DND-41 (cell line): ENCODE data around the gene POLK.
"Not testable (repeated sequence)": the region's sequence is repeated elsewhere in the genome, so short reads cannot be mapped to it uniquely, and the experiment has no call there.

Source experiments
- ATAC-seq: fragments of 200-7000 bp; cut with Tn5 transposase; 3 replicates; pipeline ENCODE4 v1.9.1; 2021; ENCODE audit warnings: low read depth; ENCODE audit not compliant: insufficient read depth
- DNase-seq: peaks from one replicate; pipeline ENCODE4 v3.0.0-alpha.2; 2020
- H2AFZ ChIP-seq: 2 replicates; pipeline ENCODE4 v1.6.0; 2012; ENCODE audit warnings: low read depth, low read length
- H3K27ac ChIP-seq: 2 replicates; pipeline ENCODE4 v1.5.1; 2012; ENCODE audit warnings: low read length, inconsistent platforms
- H3K27me3 ChIP-seq: fragments of 200-600 bp; sonication (generic); 2 replicates; pipeline ENCODE4 v1.6.0; 2012; ENCODE audit warnings: low read length, mild to moderate bottlenecking, inconsistent platforms; ENCODE audit not compliant: insufficient read depth, poor library complexity
- H3K36me3 ChIP-seq: 2 replicates; pipeline ENCODE4 v1.5.1; 2012; ENCODE audit warnings: low read length, inconsistent platforms; ENCODE audit not compliant: insufficient read depth
- H3K4me1 ChIP-seq: 2 replicates; pipeline ENCODE4 v1.5.1; 2012; ENCODE audit warnings: mild to moderate bottlenecking, low read length; ENCODE audit not compliant: insufficient read depth
- H3K4me2 ChIP-seq: 2 replicates; pipeline ENCODE4 v1.6.0; 2012; ENCODE audit warnings: mild to moderate bottlenecking, moderate library complexity, low read length, inconsistent platforms; ENCODE audit not compliant: insufficient read depth
- H3K4me3 ChIP-seq, 2 experiments: fragments of 200-600 bp in 1 of 2; shearing (Covaris generic) in 1 of 2; 2 replicates each; pipeline ENCODE4 v1.5.1; 2012 to 2016; ENCODE audit warnings: inconsistent platforms in 2 of 2, low read length in 2 of 2, mild to moderate bottlenecking in 2 of 2, low read depth in 1 of 2, moderate library complexity in 1 of 2
- H3K79me2 ChIP-seq: 2 replicates; pipeline ENCODE4 v1.6.0; 2012; ENCODE audit warnings: low read length, inconsistent platforms; ENCODE audit not compliant: insufficient read depth
- H3K9ac ChIP-seq: 2 replicates; pipeline ENCODE4 v1.6.0; 2012; ENCODE audit warnings: low read depth, mild to moderate bottlenecking, inconsistent platforms, low read length, moderate library complexity
- H3K9me3 ChIP-seq: 2 replicates; pipeline ENCODE4 v1.5.1; 2012; ENCODE audit warnings: low read length, moderate library complexity, mild to moderate bottlenecking, inconsistent platforms; ENCODE audit not compliant: insufficient read depth, severe bottlenecking
- H4K20me1 ChIP-seq: 2 replicates; pipeline ENCODE4 v1.6.0; 2012; ENCODE audit warnings: low read length; ENCODE audit not compliant: insufficient read depth
- EZH2 ChIP-seq: IDR thresholded peaks from 3 replicates; pipeline ENCODE4 v1.6.1; 2012; ENCODE audit warnings: borderline replicate concordance, low read depth, mild to moderate bottlenecking, moderate library complexity, low read length, inconsistent platforms; ENCODE audit not compliant: severe bottlenecking
- TF ChIP-seq, protein P1 (sequence below): IDR thresholded peaks from 2 replicates; pipeline ENCODE4 v1.5.1; 2012; ENCODE audit warnings: borderline replicate concordance, low read length, moderate library complexity, mild to moderate bottlenecking; ENCODE audit not compliant: poor library complexity, severe bottlenecking; ENCODE audit errors: extremely low read depth

POLK gene

DNA sequence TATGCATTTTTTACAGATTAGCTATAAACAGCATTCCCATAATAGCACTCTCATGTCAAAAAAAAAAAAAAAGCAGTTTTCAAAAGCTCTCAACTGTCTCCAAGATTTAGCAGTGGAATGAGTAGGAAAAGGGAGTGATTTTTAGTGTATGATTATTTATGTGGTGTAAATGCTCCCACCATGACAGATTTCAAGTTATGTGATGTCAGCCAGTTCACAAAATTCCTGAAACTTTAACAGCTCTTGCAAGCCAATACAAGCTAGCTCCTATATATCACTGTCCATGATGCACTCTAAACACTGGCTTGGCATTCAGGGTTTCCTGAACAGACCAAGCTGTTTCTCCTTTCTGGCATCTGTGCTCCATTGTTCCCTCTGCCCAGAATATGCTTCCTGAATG, 91.7 kb downstream of the POLK start:
- no peak overlapping the region for H3K4me3 ChIP-seq
- no peaks in the 10 kb centered on the region for H3K9me3 ChIP-seq
- DNase-seq: no peak
- no peak overlapping the region for H3K27ac ChIP-seq
- TF ChIP-seq, protein P1, sequence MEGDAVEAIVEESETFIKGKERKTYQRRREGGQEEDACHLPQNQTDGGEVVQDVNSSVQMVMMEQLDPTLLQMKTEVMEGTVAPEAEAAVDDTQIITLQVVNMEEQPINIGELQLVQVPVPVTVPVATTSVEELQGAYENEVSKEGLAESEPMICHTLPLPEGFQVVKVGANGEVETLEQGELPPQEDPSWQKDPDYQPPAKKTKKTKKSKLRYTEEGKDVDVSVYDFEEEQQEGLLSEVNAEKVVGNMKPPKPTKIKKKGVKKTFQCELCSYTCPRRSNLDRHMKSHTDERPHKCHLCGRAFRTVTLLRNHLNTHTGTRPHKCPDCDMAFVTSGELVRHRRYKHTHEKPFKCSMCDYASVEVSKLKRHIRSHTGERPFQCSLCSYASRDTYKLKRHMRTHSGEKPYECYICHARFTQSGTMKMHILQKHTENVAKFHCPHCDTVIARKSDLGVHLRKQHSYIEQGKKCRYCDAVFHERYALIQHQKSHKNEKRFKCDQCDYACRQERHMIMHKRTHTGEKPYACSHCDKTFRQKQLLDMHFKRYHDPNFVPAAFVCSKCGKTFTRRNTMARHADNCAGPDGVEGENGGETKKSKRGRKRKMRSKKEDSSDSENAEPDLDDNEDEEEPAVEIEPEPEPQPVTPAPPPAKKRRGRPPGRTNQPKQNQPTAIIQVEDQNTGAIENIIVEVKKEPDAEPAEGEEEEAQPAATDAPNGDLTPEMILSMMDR: no peak
- no peak for TF ChIP-seq EZH2
- H3K4me2 ChIP-seq: no peak overlapping the region
- H4K20me1 ChIP-seq: no peaks in the 10 kb centered on the region
- H3K4me1 ChIP-seq: peaks cover 8% of the 10 kb centered on the region
- no peak overlapping the region for H3K9ac ChIP-seq
- H3K79me2 ChIP-seq: no peaks in the 10 kb centered on the region
- H2AFZ ChIP-seq: no peak overlapping the region
- peaks cover 13% of the 10 kb centered on the region for H3K36me3 ChIP-seq
- no peak for ATAC-seq
- H3K27me3 ChIP-seq: no peaks in the 10 kb centered on the region

- Histone ChIP-seq H3K9me3 (no peaks in the 10 kb centered on the region), H4K20me1 (no peaks in the 10 kb centered on the region), H3K79me2 (no peaks in the 10 kb centered on the region), H3K4me2 (no peak overlapping the region), H3K4me3 (no peak overlapping the region), H3K27ac (no peak overlapping the region), H2AFZ (no peak overlapping the region), H3K27me3 (no peaks in the 10 kb centered on the region), H3K9ac (no peak overlapping the region), H3K36me3 (peaks cover 13% of the 10 kb centered on the region), H3K4me1 (peaks cover 8% of the 10 kb centered on the region)
- no peak for DNase-seq
- no peak for ATAC-seq
- TF ChIP-seq EZH2: no peak
- TF ChIP-seq, protein P1: no peak
These were observed 92.1 kb downstream of the POLK start for GRCh38 chr5:75603821-75604220.

- H3K4me1 ChIP-seq, H3K9ac ChIP-seq, H4K20me1 ChIP-seq, H3K4me3 ChIP-seq, H3K36me3 ChIP-seq, DNase-seq, H3K27ac ChIP-seq, H3K27me3 ChIP-seq, H3K9me3 ChIP-seq, H3K79me2 ChIP-seq, H2AFZ ChIP-seq, H3K4me2 ChIP-seq: not testable (repeated sequence)
- peak; percentile 49; the same call in 2 of the 3 replicates for ATAC-seq
These were observed 95.7 kb downstream of the POLK start for GRCh38 chr5:75607341-75607740.

DNA sequence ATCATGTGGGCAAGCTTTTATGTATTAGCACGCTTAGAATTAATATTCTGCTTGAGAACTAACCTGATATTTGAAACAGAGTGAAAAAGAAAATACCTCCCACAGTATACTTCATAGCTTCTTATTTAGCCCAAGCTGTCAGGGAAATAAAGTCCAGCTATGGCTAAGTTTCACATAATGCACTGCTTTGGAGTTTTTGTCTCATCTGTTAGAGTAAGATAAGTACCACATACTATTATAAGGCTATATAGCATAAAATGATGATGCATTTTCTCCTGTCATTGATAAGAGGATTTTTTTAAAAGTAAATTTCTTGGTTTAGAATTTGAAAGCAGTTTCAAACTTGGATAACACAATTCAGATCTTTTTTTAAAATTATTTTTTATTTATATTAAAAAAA, 97.2 kb downstream of the POLK start:
- DNase-seq (no peak), ATAC-seq (no peak)
- no peaks in the 10 kb centered on the region for H3K9me3 ChIP-seq
- no peak overlapping the region for H3K9ac ChIP-seq
- H3K4me1 ChIP-seq: no peaks in the 10 kb centered on the region
- no peaks in the 10 kb centered on the region for H3K27me3 ChIP-seq
- no peak overlapping the region for H3K4me3 ChIP-seq
- H2AFZ ChIP-seq: no peak overlapping the region
- no peak overlapping the region for H3K27ac ChIP-seq
- H3K36me3 ChIP-seq: no peaks in the 10 kb centered on the region
- TF ChIP-seq, protein P1: no peak
- TF ChIP-seq EZH2: no peak
- H4K20me1 ChIP-seq: no peaks in the 10 kb centered on the region
- H3K79me2 ChIP-seq: no peaks in the 10 kb centered on the region
- no peak overlapping the region for H3K4me2 ChIP-seq
